Natural killer cell (primary cell): ENCODE results near the gene ANXA3. TPM values are rescaled to one million over a fixed set of nuclear protein-coding genes. Genes with fewer than 3 reads are reported as not detected.

Source experiments
- ATAC-seq, 3 donors: fragments of 150-1000 bp in 2 of 3; fragments of 200-7000 bp in 1 of 3; cut with Tn5 transposase; 1 replicate in 1 of 3; 2 replicates in 2 of 3; pipeline ENCODE4 v1.10.0; 2021; ENCODE audit warnings: mild to moderate bottlenecking in 2 of 3, moderate library complexity in 2 of 3
- DNase-seq, 2 donors: peaks; one replicate each; pipeline versions ENCODE4 v3.0.0 to v3.0.0-alpha.2; 2013 to 2021; ENCODE audit warnings: mixed read lengths in 1 of 2
- H3K27ac ChIP-seq: one replicate; pipeline ENCODE4 v1.5.1; 2013; ENCODE audit warnings: mild to moderate bottlenecking, low read length
- H3K27me3 ChIP-seq: one replicate; pipeline ENCODE4 v1.6.1; 2013; ENCODE audit warnings: low read length; ENCODE audit not compliant: control insufficient read depth, insufficient read depth
- H3K36me3 ChIP-seq: one replicate; pipeline ENCODE4 v1.6.1; 2013; ENCODE audit warnings: low read length; ENCODE audit not compliant: control insufficient read depth, insufficient read depth
- H3K4me1 ChIP-seq: one replicate; pipeline ENCODE4 v1.6.1; 2013; ENCODE audit warnings: low read length; ENCODE audit not compliant: control insufficient read depth, insufficient read depth
- H3K4me3 ChIP-seq: one replicate; pipeline ENCODE4 v1.5.1; 2013; ENCODE audit warnings: low read length
- H3K9me3 ChIP-seq: one replicate; pipeline ENCODE4 v1.6.1; 2013; ENCODE audit warnings: low read length; ENCODE audit not compliant: control insufficient read depth, insufficient read depth
- H3K27ac Mint-ChIP-seq, 2 donors: one replicate each; pipeline ENCODE4 v1.8.0; 2022; ENCODE audit warnings: mild to moderate bottlenecking in 2 of 2, mixed read lengths in 2 of 2, moderate library complexity in 1 of 2
- H3K27me3 Mint-ChIP-seq, 2 donors: one replicate each; pipeline ENCODE4 v1.8.0; 2022; ENCODE audit warnings: low read depth in 2 of 2, mixed read lengths in 2 of 2
- H3K36me3 Mint-ChIP-seq: one replicate; pipeline ENCODE4 v1.8.0; 2022; ENCODE audit warnings: mixed read lengths
- H3K4me1 Mint-ChIP-seq, 2 donors: one replicate each; pipeline ENCODE4 v1.8.0; 2022; ENCODE audit warnings: mixed read lengths in 2 of 2
- H3K4me3 Mint-ChIP-seq: one replicate; pipeline ENCODE4 v1.8.0; 2022; ENCODE audit warnings: mild to moderate bottlenecking, moderate library complexity, mixed read lengths
- H3K9me3 Mint-ChIP-seq, 2 donors: one replicate each; pipeline ENCODE4 v1.8.0; 2022; ENCODE audit warnings: mixed read lengths in 2 of 2
- WGBS: methylation state at CpG from one replicate; pipeline ENCODE4 v1.1.7; 2013; ENCODE audit warnings: missing lambda C conversion rate; ENCODE audit not compliant: insufficient coverage; 5-methylcytosine and 5-hydroxymethylcytosine counted together
- intact Hi-C: fragments of 100-400 bp; cut with micrococcal nuclease; formaldehyde crosslinking; loops from one replicate; pipeline ENCODE4 v1.14.2; 2022
- total RNA-seq, 4 donors: library from RNA; stranded (reverse); fragments of 120-200 nt in 1 of 4; gene quantifications; one replicate each; pipeline versions ENCODE4 v1.2.3 to v1.2.4, GENCODE V29; 2013 to 2022
- TF ChIP-seq, protein P1 (sequence below): fragments of 200-600 bp; IDR thresholded peaks from one replicate; pipeline ENCODE4 v1.8.0; 2022; ENCODE audit warnings: antibody characterized with exemption

ANXA3 gene
- total RNA-seq, 3 donors from 2014 or later (not counting 1 experiment from before 2014, with no cell fraction given), result 1.1 to 1.2 TPM; not detected in 1

- DNase-seq (no peak), ATAC-seq (no peak)
- peaks cover 9 to 15% of the 10 kb centered on the region in 2 donors for H3K27me3 Mint-ChIP-seq
- Histone ChIP-seq H3K27ac (no peak overlapping the region), H3K9me3 (no peaks in the 10 kb centered on the region), H3K27me3 (peaks cover 4% of the 10 kb centered on the region), H3K4me1 (no peaks in the 10 kb centered on the region), H3K4me3 (no peak overlapping the region), H3K36me3 (no peaks in the 10 kb centered on the region)
- H3K27ac Mint-ChIP-seq, result no peak overlapping the region
- 50% methylated on average over 1 of the region's 2 CpGs for WGBS
- H3K4me1 Mint-ChIP-seq, result no peaks in the 10 kb centered on the region
- intact Hi-C loops, result no loop called here
- no peaks in the 10 kb centered on the region for H3K36me3 Mint-ChIP-seq
- no peak overlapping the region for H3K4me3 Mint-ChIP-seq
- TF ChIP-seq, protein P1, sequence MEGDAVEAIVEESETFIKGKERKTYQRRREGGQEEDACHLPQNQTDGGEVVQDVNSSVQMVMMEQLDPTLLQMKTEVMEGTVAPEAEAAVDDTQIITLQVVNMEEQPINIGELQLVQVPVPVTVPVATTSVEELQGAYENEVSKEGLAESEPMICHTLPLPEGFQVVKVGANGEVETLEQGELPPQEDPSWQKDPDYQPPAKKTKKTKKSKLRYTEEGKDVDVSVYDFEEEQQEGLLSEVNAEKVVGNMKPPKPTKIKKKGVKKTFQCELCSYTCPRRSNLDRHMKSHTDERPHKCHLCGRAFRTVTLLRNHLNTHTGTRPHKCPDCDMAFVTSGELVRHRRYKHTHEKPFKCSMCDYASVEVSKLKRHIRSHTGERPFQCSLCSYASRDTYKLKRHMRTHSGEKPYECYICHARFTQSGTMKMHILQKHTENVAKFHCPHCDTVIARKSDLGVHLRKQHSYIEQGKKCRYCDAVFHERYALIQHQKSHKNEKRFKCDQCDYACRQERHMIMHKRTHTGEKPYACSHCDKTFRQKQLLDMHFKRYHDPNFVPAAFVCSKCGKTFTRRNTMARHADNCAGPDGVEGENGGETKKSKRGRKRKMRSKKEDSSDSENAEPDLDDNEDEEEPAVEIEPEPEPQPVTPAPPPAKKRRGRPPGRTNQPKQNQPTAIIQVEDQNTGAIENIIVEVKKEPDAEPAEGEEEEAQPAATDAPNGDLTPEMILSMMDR, result no peak
- no peaks in the 10 kb centered on the region for H3K9me3 Mint-ChIP-seq
Observed at GRCh38 chr4:78557841-78558240, 6.3 kb downstream of the ANXA3 start.

GRCh38 chr4:78558410-78558809 lies 6.8 kb downstream of the ANXA3 start:
- Histone ChIP-seq H3K27ac (no peak overlapping the region), H3K27me3 (peaks cover 2% of the 10 kb centered on the region), H3K36me3 (no peaks in the 10 kb centered on the region), H3K4me3 (no peak overlapping the region), H3K9me3 (no peaks in the 10 kb centered on the region), H3K4me1 (no peaks in the 10 kb centered on the region)
- TF ChIP-seq, protein P1, result no peak
- Mint-ChIP-seq H3K9me3 (no peaks in the 10 kb centered on the region), H3K4me1 (no peaks in the 10 kb centered on the region), H3K4me3 (no peak overlapping the region), H3K36me3 (no peaks in the 10 kb centered on the region), H3K27me3 (peaks cover 9 to 15% of the 10 kb centered on the region in 2 donors), H3K27ac (no peak overlapping the region)
- WGBS, result 80% methylated on average over 1 of the region's 1 CpG
- intact Hi-C loops, result no loop called here
- no peak for ATAC-seq
- DNase-seq, result no peak

DNA sequence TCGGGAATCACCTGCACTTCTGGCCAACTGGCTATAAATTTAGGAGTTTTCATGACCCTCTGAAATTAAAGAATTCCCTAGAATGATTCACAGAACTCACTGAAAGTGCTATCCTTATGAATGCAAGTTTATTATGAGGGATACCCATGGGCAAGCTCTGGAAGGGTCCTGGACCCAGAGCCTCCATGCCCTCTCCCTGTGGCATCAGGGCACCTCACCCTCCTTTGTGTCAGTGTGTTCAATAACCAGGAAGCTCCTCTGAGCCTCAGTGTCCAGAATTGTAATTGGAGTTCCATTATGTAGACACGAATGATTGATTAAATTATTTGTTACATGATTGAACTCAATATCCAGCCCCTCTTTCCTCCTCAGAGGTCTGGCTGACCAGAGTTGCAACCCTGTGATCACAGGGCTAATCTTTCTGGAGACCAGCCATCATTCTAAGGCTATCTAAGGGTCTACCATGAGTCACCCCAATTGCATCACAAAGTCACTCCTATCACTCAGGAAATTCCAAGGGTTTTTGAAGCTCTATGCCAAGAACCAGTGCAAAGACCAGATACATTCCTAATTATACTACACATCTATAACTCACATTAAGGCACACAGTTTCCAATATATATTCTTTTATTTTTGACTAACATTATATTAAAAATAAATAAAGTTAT lies 8.9 kb downstream of the ANXA3 start:
- no peaks in the 10 kb centered on the region for H3K36me3 Mint-ChIP-seq
- H3K9me3 Mint-ChIP-seq, result no peaks in the 10 kb centered on the region
- no peaks in the 10 kb centered on the region for H3K36me3 ChIP-seq
- peaks cover 0 to 4% of the 10 kb centered on the region in 2 donors for H3K27me3 Mint-ChIP-seq
- TF ChIP-seq, protein P1, result no peak
- DNase-seq, result no peak
- peaks cover 2% of the 10 kb centered on the region for H3K27me3 ChIP-seq
- no peak overlapping the region for H3K4me3 Mint-ChIP-seq
- no peak overlapping the region for H3K4me3 ChIP-seq
- no peak overlapping the region for H3K27ac ChIP-seq
- H3K4me1 ChIP-seq, result no peaks in the 10 kb centered on the region
- no peaks in the 10 kb centered on the region for H3K4me1 Mint-ChIP-seq
- no peaks in the 10 kb centered on the region for H3K9me3 ChIP-seq
- ATAC-seq, result no peak
- WGBS, result 79% methylated on average over 1 of the region's 2 CpGs
- no peak overlapping the region for H3K27ac Mint-ChIP-seq
- intact Hi-C loops, result no loop called here

DNA sequence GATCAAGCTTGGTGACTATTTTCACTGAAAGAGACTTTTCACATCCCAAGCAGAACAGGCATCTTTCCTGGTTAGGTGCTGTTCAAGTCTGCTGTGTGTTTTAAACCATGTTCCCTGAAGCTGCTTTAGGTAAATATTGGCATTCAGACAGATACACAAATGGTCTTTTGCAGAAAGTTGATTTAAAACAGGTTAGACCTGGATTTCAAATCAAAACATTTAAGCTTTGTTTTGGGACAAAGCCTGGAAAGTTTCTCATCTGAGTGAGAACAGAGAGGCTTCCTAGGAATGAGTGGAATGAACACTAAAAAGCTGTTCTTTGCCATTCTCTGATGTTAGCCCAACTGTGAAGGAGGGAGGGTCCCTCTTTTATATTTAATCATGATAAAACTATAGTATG lies 10.1 kb downstream of the ANXA3 start:
- Mint-ChIP-seq H3K36me3 (no peaks in the 10 kb centered on the region), H3K9me3 (no peaks in the 10 kb centered on the region), H3K4me3 (no peak overlapping the region), H3K27me3 (peaks cover 0 to 7% of the 10 kb centered on the region in 2 donors), H3K4me1 (no peaks in the 10 kb centered on the region), H3K27ac (no peak overlapping the region)
- Histone ChIP-seq H3K27ac (no peak overlapping the region), H3K4me1 (no peaks in the 10 kb centered on the region), H3K27me3 (peaks cover 2% of the 10 kb centered on the region), H3K9me3 (no peaks in the 10 kb centered on the region), H3K36me3 (no peaks in the 10 kb centered on the region), H3K4me3 (no peak overlapping the region)
- no peak for ATAC-seq
- intact Hi-C loops, result no loop called here
- TF ChIP-seq, protein P1, result no peak
- no peak for DNase-seq
